HG03571 (cell line): ENCODE measurements around the gene NOTCH4.

Experiments
- ATAC-seq: cut with Tn5 transposase; IDR thresholded peaks from one replicate; pipeline ENCODE4 v1.9.1; 2021; ENCODE audit not compliant: unreplicated experiment

Gene NOTCH4

DNA sequence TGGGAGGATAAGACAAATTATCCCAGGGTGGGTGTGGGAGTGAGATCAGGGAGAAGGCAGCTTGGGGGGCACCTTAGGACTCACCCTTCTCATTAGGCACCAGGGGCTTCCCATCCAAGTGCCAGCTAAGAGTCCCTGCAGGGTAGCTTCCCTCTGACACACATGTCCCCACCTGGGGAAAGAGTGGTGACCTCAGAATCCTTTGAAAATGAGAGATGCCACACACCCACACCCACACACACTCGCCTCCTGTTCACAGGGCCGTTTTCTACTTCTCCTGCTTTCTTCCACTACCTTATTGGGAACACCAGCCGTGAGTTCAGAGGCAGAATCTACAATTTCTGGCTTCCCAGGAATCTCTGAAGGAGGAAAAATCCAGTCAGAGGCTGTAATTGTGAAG, 40.8 kb downstream of the NOTCH4 start:
- no peak for ATAC-seq

DNA sequence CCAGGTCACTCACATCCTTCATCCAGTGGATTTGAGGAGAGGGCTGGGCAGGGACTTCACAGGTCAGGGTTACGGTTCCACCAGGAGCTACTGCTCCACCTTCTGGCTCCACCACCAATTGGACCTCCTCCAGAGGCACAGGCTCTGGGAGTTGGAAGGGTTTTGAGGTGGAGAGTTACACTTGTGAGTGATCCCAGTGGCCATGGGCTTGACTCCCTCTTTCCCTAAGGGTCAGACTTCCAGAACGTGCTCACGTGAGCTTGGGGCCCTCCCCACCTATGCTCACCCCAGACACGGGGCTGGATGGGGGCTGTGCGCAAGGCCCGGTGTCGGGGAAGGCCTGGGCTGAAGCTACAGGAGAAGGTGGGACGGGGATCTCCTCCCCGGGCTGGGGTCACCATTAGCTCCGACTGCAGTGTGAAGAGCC, 41.3 kb downstream of the NOTCH4 start:
- no peak for ATAC-seq

DNA sequence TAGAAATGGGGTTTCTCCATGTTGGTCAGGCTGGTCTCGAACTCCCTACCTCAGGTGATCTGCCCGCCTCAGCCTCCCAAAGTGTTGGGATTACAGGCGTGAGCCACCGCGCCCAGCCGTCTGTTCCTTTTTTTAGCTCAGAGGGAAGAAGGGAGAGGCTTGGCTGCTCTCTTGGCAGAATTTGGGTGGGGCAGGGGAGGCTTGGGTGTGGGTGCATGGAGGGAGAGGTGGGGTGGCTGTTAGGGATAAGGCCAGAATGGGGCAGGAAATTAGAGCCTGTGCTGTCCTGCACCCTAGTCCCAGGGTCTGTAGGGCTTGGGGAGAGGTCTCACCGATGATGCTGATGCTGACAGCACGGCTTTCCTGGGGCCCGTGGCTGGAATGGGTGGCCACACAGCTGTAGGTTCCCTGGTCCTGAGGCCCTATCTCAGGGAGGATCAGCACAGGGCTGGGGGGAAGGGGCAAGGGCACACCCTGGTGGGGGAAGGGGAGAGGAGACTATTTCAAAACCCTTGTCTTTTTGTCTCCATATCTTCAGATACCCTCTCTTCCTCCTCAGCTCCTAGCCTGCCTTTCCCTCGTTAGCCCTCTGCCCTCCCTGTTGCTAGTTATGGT, 41.8 kb downstream of the NOTCH4 start:
- ATAC-seq: no peak

DNA sequence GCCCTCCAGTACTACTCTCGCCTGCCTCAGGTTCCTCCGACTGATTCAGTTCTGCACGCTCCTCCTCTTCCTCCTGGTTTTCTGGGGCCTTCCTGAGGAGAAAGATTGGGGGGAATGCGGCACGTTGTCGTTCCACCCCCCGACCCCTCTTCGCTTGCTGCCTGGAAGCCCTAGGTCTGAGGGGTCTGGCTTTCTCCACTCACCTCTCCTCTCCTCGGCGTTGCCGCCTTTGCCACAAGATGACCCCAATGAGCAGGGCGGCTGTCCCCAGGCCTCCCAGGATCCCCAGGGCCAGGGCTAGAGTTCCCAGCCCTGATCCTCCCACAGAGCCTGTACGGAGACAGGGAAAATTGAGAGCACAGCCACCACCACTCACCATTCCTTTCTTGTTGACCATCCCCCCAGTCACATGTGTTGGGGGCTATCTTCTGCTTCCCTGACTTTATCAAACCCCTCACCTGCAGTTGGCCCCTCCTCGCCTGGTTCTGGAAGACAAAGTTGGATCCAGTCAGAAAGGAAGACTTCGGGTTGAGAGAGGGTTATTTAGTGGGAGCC, 42.6 kb downstream of the NOTCH4 start:
- ATAC-seq: no peak

DNA sequence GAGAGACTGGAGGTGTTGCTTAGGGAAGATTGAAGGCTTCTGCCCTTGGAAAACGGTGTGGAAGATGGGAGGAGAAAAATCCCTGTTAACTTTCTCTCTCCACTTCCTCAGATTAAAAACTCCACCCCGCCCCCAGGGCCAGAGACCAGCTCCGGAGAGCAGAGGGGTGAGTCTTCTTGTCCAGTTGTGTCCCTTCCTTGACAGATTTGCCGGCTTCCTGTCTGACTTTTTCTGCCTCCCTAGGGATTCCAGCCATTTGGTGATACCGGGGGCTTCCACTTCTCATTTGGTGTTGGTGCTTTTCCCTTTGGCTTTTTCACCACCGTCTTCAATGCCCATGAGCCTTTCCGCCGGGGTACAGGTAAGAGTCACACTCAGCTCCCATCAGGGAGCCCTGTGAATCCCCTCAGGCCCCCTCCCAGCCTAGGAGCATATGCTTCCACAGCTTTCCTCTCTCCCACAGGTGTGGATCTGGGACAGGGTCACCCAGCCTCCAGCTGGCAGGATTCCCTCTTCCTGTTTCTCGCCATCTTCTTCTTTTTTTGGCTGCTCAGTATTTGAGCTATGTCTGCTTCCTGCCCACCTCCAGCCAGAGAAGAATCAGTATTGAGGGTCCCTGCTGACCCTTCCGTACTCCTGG, 44.0 kb downstream of the NOTCH4 start:
- ATAC-seq: no peak

DNA sequence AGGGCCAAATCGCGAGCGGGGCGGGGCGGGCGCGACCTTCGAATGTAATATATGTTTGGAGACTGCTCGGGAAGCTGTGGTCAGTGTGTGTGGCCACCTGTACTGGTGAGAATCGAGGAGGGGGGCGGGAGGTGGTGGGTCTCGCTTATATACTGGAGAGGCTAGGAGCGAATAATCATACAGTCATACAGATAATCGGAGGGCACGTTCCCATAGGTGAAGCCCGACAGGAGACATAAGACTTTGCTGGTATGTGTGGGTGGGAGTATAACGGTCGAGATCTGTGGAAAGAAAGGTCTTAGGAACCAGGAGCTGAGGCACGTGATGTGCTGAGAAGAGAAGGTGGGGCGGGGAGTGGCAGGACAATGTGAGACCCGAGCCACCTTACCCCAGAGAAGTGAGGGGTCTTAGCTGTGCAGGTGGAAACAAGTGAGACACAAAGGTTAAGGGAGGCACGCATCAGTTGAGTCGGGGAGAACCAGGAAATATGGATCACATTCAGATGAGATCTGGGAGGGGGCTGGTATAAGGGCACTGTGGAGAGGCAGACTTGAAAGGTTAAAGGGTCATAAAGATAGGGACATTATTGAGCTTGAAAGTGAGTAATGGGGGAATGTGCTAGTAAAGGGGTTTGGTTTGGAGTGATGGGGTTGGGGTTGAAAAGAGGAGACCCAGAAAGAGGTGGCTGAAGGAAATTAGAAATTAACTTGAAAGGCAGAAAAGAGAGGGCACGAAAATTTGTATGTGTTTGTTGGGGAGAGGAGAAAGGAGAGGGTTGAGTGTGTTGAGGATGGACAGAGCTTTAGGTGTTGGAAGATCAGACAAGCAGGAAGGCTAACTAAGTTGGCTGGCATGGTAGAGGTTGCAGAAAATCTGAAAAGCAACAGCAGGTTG, 45.1 kb downstream of the NOTCH4 start:
- ATAC-seq: no peak

DNA sequence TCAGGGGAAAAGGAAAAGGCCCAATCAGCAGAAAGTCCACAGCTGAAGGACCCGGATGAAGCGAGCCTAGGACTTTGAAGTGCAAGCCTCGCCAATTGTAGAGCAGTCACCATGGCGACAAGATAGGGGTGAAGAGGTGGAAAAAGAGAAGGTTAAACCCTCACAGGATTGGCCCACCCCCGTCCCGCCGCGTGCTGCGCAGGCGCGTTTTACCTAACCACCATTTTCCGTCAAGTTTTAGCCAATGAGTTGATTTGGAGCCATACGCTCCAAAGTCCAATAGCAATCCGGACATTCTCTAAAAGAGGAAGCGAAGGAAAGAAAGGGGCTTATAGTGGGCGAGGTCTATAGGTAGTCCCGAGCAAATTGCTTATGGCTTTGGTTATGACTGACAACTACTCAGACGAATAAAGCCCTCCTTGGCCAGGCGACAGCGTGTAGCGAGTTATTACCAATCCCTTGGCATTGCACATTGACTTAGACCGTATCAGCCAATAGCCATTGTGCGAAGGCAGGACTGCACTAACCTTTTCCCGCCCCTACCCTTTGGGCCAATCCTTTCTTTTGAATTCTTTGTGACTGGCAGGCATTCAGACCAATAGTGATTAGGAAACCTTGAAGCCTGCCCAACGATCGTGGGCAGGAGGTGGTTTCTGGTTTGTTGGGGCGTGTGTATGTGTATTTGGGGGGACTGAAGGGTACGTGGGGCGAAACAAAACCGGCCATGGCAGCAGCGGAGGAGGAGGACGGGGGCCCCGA, 45.9 kb downstream of the NOTCH4 start, which contains the start of gene RNF5:
Gene RNF5, plus strand, starts transcription at position 618 of the 759 bp plus-strand sequence. Its CDS starts 107 bp downstream, at position 725.
- ATAC-seq: peak; percentile 66

DNA sequence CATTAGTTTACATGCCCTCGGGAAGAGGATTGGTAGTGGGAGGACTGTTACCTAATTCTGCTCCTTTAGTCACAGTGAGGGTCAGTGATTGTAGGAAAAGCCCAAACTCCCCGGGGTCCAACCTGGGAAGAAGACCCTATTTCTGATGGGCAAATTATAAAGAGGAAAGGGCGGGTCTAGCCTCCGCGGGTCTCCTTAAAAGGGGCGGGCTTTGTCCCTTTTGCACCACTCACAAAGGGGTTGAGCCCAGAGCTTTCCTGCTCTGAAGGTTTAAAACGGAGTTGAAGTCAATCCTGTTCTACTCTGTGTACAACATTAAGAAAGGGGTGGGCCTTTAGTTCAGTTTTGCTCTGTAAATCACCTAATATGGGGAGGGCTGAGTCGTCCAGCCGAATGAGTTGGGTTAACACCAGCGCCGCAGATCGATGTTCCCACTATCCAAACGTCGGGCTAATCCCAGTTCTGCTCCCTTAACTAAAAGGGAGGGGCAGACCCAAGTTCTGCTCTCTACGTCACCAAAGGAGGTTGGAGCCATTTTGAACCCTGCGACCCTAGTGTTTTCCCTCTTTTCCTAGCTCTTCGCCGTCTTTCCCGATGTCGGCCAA, 46.6 kb downstream of the NOTCH4 start:
- ATAC-seq: no peak

DNA sequence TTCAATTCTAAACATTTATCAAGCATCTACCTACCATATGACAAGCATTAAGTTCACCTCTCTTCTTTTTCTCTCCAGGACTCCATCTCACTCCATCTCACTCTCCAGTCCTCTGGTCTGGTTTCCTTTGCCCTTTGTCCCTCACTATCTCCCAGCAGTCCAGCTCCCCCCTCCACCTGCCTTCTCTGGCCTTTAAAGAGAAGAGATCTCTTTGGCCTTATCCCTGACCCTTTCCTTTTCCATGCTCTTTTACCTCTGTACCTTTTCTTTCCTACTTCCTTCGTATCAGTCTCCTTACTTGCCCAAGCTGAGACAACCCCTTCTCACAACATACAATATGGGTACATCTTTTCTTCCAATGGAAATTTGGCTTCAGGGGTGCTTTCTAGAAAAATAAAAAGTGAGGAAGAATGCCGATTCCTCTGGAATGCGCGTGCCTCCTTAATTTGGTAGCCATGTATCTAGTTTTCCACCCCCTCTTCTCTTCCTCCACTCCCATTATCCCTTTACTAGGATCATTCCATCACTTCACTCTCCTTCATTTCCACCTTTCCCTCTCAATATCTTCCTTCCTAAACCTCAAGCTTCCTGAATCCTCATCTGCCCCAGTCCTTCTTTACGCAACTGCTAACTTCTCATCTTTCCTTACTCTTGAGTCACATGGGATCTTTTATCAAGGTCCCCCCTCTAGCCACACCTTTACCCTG, 47.2 kb downstream of the NOTCH4 start:
- no peak for ATAC-seq

DNA sequence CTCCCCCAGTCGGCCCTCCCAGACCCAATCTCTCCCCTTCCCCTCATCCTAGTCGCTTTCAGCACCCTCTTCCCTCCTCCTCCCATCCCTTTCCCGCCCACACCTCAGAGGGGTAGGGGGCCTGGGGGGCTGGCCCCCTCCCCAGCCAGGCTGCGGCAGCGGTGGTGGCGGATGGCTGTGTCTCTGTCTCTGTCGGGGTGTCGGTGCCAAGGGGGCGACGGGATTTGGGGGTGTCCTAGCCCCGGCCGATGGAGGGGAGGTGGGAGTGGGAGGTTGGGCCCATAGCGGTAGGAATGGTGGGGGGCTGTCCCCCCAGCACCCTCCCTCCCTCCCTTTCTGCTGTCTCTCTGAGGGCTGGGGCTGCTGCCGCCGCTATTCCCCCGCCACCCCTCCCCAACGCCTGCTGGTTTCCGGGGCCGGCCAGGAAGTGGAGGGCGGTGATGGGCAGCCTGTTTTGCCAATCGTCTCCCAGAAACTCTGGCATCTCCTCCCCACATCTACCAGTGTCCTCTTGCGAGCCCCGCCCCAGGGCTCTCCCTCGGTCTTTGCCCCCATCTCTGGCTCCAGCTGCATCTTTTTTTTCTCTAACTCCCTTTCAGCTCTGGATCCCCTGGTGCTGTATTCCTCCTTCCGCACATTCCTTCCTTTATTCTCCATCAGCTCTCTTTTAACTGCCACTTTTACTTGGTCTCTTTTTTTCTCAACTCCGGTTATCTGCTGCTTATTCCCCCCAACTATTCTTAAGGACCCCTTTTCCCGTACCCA, 48.0 kb downstream of the NOTCH4 start, which contains the start of gene AGPAT1:
Gene AGPAT1, minus strand, starts transcription at position 374 of the 765 bp plus-strand sequence. CDS start 4,588 bp downstream, outside the sequence.
- ATAC-seq: peak; percentile 31

DNA sequence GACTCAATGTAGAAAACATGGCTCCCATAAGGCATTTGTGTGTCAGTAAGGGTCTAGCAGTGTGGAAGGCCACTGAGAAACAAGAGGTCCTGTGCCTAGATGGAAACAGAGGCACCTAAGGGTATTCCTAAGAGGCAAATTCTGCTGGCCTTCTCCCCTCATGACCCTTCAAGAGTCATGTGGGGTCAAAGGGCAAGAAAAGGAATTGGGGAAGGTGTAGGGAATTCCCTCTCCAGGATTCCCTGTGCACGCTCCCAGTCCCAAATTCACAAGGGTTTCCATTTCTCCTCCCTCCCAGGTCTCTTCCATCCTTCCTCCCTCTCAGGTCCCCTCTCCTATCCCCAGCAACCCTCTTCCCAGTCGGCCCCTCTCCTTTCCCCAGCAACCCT, 48.6 kb downstream of the NOTCH4 start:
- no peak for ATAC-seq

DNA sequence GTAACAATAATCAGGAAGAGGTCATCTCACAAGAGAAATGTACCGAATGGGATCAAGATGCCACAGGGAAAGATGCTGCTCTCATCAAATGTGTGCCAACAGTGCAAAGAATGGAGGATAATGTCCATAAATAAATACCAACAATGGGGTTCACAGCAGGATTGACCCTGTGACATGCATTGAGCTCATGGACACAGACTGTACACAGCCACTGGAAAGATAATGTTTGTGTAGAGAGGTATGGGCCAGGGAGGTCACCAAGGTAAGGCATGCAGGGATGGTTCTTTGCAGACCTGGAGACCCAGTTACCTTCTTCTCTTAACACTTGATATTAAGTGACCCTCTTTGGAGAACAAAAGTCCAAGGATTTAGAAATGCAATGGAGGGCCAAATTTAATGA, 49.5 kb downstream of the NOTCH4 start:
- no peak for ATAC-seq

DNA sequence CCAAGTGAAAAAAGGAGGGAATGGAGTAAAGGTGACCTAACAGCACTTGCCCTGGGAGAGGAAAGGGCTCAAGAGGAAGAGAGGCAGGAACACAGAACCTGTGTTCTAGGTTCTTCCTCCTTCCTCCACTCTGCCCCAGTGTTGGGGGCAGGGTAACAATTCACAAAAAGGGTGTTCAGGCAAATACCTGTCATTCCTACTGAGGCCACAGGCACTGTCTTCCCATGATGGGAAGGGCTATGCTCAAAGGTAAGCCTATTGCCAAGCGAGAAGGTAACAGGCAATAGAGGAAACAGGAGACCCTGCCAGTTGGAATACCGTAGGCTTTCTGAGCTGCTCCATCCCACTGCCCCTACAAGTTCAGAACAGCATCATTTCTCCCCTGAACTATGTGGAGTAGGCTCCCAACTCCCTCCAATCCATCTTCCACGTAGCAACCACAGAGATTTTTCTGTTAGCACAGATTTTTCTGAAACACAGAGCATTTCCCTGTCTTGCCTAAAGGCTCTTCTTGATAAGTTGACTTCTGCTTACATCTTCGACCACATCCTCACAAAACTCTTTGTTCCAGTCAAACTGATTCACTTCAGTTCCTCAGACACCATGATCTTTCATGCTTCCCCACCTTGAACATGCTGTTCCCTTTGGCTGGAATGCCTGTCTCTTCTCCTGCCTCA, 50.7 kb downstream of the NOTCH4 start:
- no peak for ATAC-seq

DNA sequence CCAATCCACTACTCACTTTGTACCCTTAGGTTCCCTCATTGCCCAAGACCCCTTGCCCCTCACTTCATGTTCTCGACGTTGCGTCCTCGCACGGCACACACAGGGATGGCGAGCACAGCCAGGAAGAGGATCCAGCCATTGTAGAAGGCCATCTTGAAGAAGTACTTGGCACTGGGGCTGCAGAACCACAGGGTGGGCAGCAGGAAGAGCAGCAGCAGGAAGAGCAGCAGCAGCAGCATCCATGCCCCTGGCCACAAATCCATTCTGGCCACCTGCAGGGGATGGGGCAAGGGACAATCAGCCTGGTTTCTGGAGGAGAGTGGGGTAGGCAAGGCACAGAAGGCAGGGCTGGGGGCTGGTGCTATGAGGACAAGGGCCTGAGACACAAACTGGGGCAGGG, 52.6 kb downstream of the NOTCH4 start:
- no peak for ATAC-seq

DNA sequence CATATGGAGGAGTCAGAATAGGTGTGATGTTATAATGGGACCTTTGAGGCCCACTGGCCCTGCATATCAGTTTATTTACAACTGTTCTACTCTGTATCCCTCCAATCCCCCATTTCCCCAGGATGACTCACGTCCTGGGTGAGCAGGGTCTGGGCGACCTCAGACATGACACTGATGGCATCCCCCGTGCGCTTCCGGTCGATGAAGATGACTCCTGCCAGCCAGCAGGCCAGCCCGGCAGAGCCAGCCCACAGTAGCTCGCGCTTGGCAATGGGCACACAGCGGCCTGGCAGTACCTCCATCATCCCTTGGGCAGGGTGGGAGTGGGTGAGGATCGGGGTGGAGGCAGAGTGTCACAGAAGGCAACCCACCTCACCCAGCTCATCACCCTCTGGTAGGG, 53.6 kb downstream of the NOTCH4 start:
- no peak for ATAC-seq

DNA sequence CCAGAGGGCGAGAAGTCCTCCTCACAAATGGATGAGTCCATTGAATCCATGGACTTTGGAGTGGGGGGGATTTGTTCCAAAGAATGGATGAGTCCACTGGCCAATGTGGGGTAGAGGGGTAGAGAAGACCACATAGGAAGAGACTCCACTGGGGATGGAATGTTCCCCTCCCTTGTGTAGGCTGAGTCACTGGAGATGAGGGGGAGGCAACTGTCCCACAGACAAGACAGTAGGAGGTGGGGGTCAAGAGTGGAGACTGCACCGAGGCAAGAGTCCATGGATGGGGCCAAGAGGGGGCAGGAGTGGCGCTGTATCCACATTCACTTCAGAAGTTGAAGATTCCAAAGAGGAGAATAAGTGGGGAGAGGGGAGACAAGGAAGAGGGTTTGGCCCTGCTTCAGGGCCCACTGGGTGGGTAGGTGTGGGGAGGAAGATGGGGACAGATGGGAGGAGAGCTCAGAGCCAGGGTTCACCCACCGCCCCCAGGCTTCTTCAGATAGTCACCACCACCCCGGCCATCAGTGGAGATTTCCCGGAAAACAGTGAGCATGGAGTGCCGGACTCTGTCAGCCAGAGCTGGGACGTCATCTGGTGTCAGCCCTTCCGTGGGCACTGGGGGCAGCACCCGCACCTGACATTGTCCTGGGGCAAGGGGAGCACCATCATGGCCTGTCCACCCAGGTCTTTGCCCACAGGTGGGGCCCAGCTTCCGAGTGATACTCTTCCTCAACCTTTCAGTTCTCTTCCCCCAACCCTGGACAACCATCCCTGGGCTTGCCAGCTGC, 54.9 kb downstream of the NOTCH4 start:
- no peak for ATAC-seq

DNA sequence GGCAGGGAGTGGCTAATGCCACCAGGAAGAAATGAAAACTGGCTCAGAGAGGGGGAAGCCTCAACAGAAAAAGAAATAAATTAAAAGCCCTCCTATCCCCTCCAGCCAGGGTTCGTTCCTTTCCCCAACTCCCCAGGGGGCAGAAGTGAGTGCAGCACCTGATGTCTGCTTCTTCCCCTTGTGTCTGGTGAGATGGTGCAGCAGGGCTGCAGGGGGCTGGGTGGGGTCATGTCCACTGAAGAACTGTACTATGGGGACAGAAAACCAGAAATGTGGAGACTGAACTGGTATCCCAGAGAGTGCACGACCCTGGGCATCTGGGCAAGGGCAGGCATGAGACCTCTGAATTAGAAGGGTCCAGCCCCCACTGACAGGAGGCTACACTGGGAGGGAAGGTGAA, 55.5 kb downstream of the NOTCH4 start:
- ATAC-seq: no peak
